ENCODE measurements around the gene DDB1. TPM values are rescaled to one million over a fixed set of nuclear protein-coding genes. Genes with fewer than 3 reads are reported as not detected.

The DDB1 gene
- total and polyA plus RNA-seq, 2 of the 13 experiments (the other 11 are each of a cell fraction or from before 2014, with no cell fraction given) = 217 to 266 TPM

DNA sequence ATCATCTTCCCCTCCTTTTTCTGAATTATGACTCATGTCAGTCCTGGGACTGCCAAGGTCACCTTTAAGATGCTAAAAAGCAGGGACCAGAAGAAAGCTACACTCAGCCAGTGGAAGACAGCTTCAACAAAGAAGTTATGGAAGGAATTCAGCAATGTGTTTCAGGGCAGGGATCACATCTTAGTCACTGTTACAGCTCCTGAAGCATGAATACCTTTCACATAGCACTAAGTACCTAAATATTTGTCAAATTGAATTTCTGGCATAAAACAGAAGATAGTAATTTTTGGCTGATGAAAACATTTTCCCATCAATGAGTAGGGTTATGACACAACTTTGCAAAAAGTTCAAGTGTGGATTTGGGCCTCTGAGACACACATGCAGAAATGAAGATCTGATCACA is 5.2 kb downstream of the DDB1 start (continued):
- TF ChIP-seq, protein P1, sequence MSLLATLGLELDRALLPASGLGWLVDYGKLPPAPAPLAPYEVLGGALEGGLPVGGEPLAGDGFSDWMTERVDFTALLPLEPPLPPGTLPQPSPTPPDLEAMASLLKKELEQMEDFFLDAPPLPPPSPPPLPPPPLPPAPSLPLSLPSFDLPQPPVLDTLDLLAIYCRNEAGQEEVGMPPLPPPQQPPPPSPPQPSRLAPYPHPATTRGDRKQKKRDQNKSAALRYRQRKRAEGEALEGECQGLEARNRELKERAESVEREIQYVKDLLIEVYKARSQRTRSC (CRISPR knock-in tag; IDR thresholded peaks at IDR 0.05; ENCODE audit: low read depth) = no peak
- TF ChIP-seq ZNF556 (CRISPR knock-in tag; IDR thresholded peaks at IDR 0.05; ENCODE audit: borderline replicate concordance) (no peak), STAG1 (CRISPR knock-in tag; IDR thresholded peaks at IDR 0.05) (no peak), EHMT2 (IDR thresholded peaks at IDR 0.05; ENCODE audit: borderline replicate concordance, low read depth, low read length) (no peak)

DNA sequence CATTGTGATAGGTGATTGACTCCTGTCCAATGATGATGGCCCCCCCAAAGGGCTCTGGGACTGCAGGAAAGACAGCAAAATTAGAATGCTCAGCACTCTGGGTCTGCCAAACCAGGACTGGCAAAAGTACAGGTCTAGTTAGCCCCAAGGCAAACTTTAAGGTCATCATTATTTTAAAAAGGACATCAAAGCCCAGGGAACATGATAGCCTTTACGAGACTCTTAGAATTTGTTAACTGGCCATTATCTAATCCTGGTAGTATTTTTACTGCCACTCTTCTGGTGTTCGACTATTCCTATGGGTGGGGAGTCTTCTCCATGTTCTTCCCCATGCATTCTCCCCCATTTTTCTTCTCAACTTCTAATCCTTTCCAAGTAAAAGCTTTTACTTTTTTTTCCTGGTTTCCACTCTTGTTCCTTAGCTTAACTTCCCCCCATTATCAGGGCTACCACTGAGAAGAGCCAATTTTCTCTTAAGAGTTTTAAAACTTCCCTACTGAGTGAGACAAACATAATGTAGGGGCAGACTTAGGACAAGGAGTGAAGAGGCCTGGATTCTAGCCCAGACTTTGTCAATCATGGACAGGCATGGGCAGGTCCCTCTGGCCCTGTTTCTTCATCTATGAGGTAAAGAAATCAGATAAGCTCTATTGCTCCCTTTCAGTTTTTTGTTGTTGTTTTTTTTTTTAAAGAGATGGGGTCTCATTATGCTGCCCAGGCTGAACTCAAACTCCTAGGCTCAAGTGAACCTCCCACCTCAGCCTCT is 7.1 kb downstream of the DDB1 start:
- no TSS peak for BruUV-seq (replicated peaks)
- Histone ChIP-seq H3K9ac (ENCODE audit: insufficient read depth, low read depth, low read length) (no peak overlapping the region), H4K20me1 (ENCODE audit: insufficient read depth, low read length) (peaks cover 15% of the 10 kb centered on the region), H3K27me3 (ENCODE audit: control insufficient read depth in 1 of 2, insufficient read depth in 2 of 2, low read length in 2 of 2) (no peaks in the 10 kb centered on the region), H3K79me2 (ENCODE audit: insufficient read depth, low read length) (peaks cover 45% of the 10 kb centered on the region), H3K4me1 (ENCODE audit: insufficient read depth, low read length) (peaks cover 31% of the 10 kb centered on the region), H3K4me3 (replicated peaks in 1 of 3; ENCODE audit: insufficient read depth in 1 of 3, low read depth in 2 of 3, low read length in 3 of 3) (no peak overlapping the region), H2AFZ (ENCODE audit: low read length) (no peak overlapping the region), H3K27ac (ENCODE audit: extremely low read length, insufficient read depth, low read length) (no peak overlapping the region), H3K36me3 (replicated peaks in 1 of 2; ENCODE audit: control insufficient read depth in 1 of 2, insufficient read depth in 2 of 2, low read length in 2 of 2) (peaks cover 42 to 90% of the 10 kb centered on the region in 2 experiments), H3K4me2 (ENCODE audit: low read depth, low read length) (no peak overlapping the region), H3K9me3 (ENCODE audit: low read length) (no peaks in the 10 kb centered on the region)
- ChIA-PET CTCF (ENCODE audit: low intra/inter-chr PET ratio, low total read pairs) (no interaction called here), POLR2A (interaction anchor here (0.7 to 0.9 kb wide), 2 partner anchors 8 to 31 kb away, joined by 3 read pairs; partner anchors contain the start of gene VWCE)
- FAIRE-seq (no peak), ATAC-seq (no peak), DNase-seq (ENCODE audit: low spot score) (no peak)
- in situ Hi-C loops (cut with HindIII; ENCODE audit: extremely low pct_ligation_motif_present, low pct_unique_long_range_greater_than_20kb) (no loop called here), intact Hi-C loops (cut with micrococcal nuclease; ENCODE audit: unreplicated experiment) (no loop called here)
- WGBS (ENCODE audit: low lambda C conversion rate) = 97% methylated on average over 2 of the region's 2 CpGs
- no peak for TF ChIP-seq PAWR (CRISPR knock-in tag; IDR thresholded peaks at IDR 0.05; ENCODE audit: borderline replicate concordance)
- TF ChIP-seq ZNF891 (CRISPR knock-in tag; IDR thresholded peaks at IDR 0.05) = no peak
- TF ChIP-seq, protein P2, sequence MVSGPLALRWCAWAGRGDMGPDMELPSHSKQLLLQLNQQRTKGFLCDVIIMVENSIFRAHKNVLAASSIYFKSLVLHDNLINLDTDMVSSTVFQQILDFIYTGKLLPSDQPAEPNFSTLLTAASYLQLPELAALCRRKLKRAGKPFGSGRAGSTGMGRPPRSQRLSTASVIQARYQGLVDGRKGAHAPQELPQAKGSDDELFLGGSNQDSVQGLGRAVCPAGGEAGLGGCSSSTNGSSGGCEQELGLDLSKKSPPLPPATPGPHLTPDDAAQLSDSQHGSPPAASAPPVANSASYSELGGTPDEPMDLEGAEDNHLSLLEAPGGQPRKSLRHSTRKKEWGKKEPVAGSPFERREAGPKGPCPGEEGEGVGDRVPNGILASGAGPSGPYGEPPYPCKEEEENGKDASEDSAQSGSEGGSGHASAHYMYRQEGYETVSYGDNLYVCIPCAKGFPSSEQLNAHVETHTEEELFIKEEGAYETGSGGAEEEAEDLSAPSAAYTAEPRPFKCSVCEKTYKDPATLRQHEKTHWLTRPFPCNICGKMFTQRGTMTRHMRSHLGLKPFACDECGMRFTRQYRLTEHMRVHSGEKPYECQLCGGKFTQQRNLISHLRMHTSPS (CRISPR knock-in tag; IDR thresholded peaks at IDR 0.05; ENCODE audit: low read depth) = no peak
- no peak for TF ChIP-seq ZNF782 (CRISPR knock-in tag; IDR thresholded peaks at IDR 0.05; ENCODE audit: borderline replicate concordance)
- TF ChIP-seq PAX8 (CRISPR knock-in tag; IDR thresholded peaks at IDR 0.05; ENCODE audit: borderline replicate concordance) = no peak
- no peak for TF ChIP-seq KMT2B (CRISPR knock-in tag; IDR thresholded peaks at IDR 0.05)
- TF ChIP-seq ZC3H13 (CRISPR knock-in tag; IDR thresholded peaks at IDR 0.05) = no peak
- no peak for TF ChIP-seq FOXP1 (IDR thresholded peaks at IDR 0.05)
- TF ChIP-seq FOXP1 (CRISPR knock-in tag; IDR thresholded peaks at IDR 0.05) = no peak
- TF ChIP-seq ZNF431 (CRISPR knock-in tag; IDR thresholded peaks at IDR 0.05; ENCODE audit: borderline replicate concordance, low read depth) = no peak
- TF ChIP-seq, protein P3, sequence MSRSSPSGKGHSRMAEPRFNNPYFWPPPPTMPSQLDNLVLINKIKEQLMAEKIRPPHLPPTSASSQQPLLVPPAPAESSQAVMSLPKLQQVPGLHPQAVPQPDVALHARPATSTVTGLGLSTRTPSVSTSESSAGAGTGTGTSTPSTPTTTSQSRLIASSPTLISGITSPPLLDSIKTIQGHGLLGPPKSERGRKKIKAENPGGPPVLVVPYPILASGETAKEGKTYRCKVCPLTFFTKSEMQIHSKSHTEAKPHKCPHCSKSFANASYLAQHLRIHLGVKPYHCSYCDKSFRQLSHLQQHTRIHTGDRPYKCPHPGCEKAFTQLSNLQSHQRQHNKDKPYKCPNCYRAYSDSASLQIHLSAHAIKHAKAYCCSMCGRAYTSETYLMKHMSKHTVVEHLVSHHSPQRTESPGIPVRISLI (CRISPR knock-in tag; IDR thresholded peaks at IDR 0.05; ENCODE audit: borderline replicate concordance) = no peak
- TF ChIP-seq, protein P4, sequence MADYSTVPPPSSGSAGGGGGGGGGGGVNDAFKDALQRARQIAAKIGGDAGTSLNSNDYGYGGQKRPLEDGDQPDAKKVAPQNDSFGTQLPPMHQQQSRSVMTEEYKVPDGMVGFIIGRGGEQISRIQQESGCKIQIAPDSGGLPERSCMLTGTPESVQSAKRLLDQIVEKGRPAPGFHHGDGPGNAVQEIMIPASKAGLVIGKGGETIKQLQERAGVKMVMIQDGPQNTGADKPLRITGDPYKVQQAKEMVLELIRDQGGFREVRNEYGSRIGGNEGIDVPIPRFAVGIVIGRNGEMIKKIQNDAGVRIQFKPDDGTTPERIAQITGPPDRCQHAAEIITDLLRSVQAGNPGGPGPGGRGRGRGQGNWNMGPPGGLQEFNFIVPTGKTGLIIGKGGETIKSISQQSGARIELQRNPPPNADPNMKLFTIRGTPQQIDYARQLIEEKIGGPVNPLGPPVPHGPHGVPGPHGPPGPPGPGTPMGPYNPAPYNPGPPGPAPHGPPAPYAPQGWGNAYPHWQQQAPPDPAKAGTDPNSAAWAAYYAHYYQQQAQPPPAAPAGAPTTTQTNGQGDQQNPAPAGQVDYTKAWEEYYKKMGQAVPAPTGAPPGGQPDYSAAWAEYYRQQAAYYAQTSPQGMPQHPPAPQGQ (CRISPR knock-in tag; IDR thresholded peaks at IDR 0.05; ENCODE audit: borderline replicate concordance) = no peak
- TF ChIP-seq, protein P5, sequence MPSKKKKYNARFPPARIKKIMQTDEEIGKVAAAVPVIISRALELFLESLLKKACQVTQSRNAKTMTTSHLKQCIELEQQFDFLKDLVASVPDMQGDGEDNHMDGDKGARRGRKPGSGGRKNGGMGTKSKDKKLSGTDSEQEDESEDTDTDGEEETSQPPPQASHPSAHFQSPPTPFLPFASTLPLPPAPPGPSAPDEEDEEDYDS (CRISPR knock-in tag; IDR thresholded peaks at IDR 0.05) = no peak
